Measurements from ENCODE around the gene CTSH. TPM values are rescaled to one million over a fixed set of nuclear protein-coding genes. Genes with fewer than 3 reads are reported as not detected.

CTSH gene
- total RNA-seq, 1 experiment from 2014 or later = 146 TPM

- no TSS peak for BruUV-seq (replicated peaks)
- Histone ChIP-seq H3K4me1 (ENCODE audit: insufficient read depth, low read length) (peaks cover 23% of the 10 kb centered on the region), H3K9me2 (replicated peaks; ENCODE audit: low read length) (no peaks in the 10 kb centered on the region)
Observed at GRCh38 chr15:78933823-78934654, 10.8 kb downstream of the CTSH start.

DNA sequence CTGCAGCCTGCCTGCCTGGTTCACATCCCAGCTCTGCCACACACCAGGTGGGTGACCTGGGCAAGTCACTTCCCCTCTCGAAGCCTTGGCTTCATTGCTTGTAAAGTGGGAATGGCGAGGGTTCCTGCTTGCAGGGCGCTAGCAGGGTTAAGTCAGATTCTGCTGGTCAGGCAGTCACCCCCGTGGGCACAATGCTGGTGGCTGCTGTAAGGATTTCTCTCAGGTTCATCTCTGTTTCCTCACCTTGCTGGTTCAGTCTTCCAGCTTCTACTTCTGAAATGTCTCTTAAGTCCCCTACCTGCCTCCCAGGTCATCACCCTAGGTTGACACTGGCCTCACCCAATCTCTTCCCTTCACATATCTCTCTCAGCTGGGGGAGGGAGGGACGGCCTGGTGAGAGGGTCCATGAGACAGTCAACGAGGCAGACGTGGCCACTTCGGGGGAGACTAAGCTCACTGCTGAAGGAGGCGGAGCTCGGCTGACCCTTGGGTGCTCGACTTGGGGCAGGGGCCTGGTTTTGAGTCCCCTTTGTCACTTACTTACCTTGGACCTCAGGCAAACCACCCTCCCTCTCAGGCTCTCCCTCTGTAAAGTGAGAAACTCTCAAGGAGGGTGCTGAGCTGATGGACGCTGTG is 11.5 kb downstream of the CTSH start:
- H3K27me3 ChIP-seq (ENCODE audit: low read length) = no peaks in the 10 kb centered on the region
- intact Hi-C loops (cut with micrococcal nuclease) = no loop called here
- H3K4me2 ChIP-seq (ENCODE audit: low read length) = no peak overlapping the region
- TF ChIP-seq, protein P1, sequence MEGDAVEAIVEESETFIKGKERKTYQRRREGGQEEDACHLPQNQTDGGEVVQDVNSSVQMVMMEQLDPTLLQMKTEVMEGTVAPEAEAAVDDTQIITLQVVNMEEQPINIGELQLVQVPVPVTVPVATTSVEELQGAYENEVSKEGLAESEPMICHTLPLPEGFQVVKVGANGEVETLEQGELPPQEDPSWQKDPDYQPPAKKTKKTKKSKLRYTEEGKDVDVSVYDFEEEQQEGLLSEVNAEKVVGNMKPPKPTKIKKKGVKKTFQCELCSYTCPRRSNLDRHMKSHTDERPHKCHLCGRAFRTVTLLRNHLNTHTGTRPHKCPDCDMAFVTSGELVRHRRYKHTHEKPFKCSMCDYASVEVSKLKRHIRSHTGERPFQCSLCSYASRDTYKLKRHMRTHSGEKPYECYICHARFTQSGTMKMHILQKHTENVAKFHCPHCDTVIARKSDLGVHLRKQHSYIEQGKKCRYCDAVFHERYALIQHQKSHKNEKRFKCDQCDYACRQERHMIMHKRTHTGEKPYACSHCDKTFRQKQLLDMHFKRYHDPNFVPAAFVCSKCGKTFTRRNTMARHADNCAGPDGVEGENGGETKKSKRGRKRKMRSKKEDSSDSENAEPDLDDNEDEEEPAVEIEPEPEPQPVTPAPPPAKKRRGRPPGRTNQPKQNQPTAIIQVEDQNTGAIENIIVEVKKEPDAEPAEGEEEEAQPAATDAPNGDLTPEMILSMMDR (conservative IDR thresholded peaks at IDR 0.05; ENCODE audit: low read depth, low read length) = no peak
- TF ChIP-seq EZH2 (IDR thresholded peaks at IDR 0.05; ENCODE audit: low read length, unreplicated experiment) (no peak), EZH2phosphoT487 (IDR thresholded peaks at IDR 0.05; ENCODE audit: borderline replicate concordance, low read length) (no peak)
- H3K9me2 ChIP-seq (replicated peaks; ENCODE audit: low read length) = no peaks in the 10 kb centered on the region
- no peaks in the 10 kb centered on the region for H4K20me1 ChIP-seq (ENCODE audit: low read length)
- ChIA-PET CTCF (no interaction called here), POLR2A (ENCODE audit: unreplicated experiment) (no interaction called here)
- no peaks in the 10 kb centered on the region for H3K9me3 ChIP-seq (ENCODE audit: low read length)
- DNase-seq (no peak), ATAC-seq (no peak)
- no TSS peak for BruUV-seq (replicated peaks)
- H3K4me3 ChIP-seq (ENCODE audit: low read length) = no peak overlapping the region
- H3K4me1 ChIP-seq (ENCODE audit: insufficient read depth, low read length) = peaks cover 23% of the 10 kb centered on the region
- no peaks in the 10 kb centered on the region for H3F3A ChIP-seq (ENCODE audit: low read length, unreplicated experiment)
- H3K36me3 ChIP-seq (ENCODE audit: low read depth, low read length) = no peaks in the 10 kb centered on the region; the same call in none of the 2 replicates
- H2AFZ ChIP-seq (ENCODE audit: low read length) = no peak overlapping the region
- no peak overlapping the region for H3K9ac ChIP-seq (ENCODE audit: low read length)
- no peaks in the 10 kb centered on the region for H3K79me2 ChIP-seq (ENCODE audit: low read length)
- no peak overlapping the region for H3K27ac ChIP-seq (ENCODE audit: low read length)

More at GRCh38 chr15:78933823-78934654, 10.8 kb downstream of the CTSH start:
- DNase-seq (no peak), ATAC-seq (no peak)
- H3K27ac ChIP-seq (ENCODE audit: low read length) = no peak overlapping the region
- no peaks in the 10 kb centered on the region for H3K79me2 ChIP-seq (ENCODE audit: low read length)
- H3K4me2 ChIP-seq (ENCODE audit: low read length) = no peak overlapping the region
- intact Hi-C loops (cut with micrococcal nuclease) = no loop called here
- ChIA-PET POLR2A (ENCODE audit: unreplicated experiment) (no interaction called here), CTCF (no interaction called here)
- no peaks in the 10 kb centered on the region; the same call in none of the 2 replicates for H3K36me3 ChIP-seq (ENCODE audit: low read depth, low read length)
- no peaks in the 10 kb centered on the region for H3F3A ChIP-seq (ENCODE audit: low read length, unreplicated experiment)
- no peaks in the 10 kb centered on the region for H3K9me3 ChIP-seq (ENCODE audit: low read length)
- no peak overlapping the region for H3K4me3 ChIP-seq (ENCODE audit: low read length)
- TF ChIP-seq, protein P1 (conservative IDR thresholded peaks at IDR 0.05; ENCODE audit: low read depth, low read length) = no peak
- H3K27me3 ChIP-seq (ENCODE audit: low read length) = no peaks in the 10 kb centered on the region
- H3K9ac ChIP-seq (ENCODE audit: low read length) = no peak overlapping the region
- H4K20me1 ChIP-seq (ENCODE audit: low read length) = no peaks in the 10 kb centered on the region
- no peak overlapping the region for H2AFZ ChIP-seq (ENCODE audit: low read length)

DNA sequence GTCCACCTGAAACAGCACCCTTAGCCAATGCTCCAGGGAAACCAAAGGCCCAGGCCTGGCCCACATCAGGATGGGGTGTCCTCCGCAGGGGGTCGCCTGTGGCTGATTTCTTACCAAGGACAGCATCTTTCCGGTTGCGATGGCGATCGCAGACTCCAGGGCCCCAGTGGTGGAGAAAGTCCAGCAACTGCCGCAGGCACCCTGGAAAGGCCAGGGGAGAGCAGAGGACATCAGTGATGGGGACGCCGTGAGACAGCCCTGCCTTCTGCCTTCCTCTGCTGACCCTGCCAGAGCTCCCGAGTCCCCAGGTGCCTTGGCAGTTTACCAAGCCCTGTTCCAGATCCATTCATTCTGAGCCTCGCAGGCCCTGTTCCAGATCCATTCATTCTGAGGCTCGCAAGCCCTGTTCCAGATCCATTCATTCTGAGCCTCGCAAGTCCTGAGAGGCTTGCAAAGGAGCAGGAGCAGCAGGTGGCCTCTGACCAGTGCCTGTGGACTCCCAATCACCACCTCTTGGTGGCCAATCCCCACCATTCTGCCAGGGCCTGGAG is 12.5 kb downstream of the CTSH start:
- TF ChIP-seq, protein P1 (conservative IDR thresholded peaks at IDR 0.05; ENCODE audit: low read depth, low read length) = no peak
- TF ChIP-seq EZH2phosphoT487 (IDR thresholded peaks at IDR 0.05; ENCODE audit: borderline replicate concordance, low read length) = no peak
- TF ChIP-seq EZH2 (IDR thresholded peaks at IDR 0.05; ENCODE audit: low read length, unreplicated experiment) = no peak
- intact Hi-C loops (cut with micrococcal nuclease) = no loop called here

More for the DNA sequence above, 12.5 kb downstream of the CTSH start:
- Histone ChIP-seq H4K20me1 (ENCODE audit: low read length) (no peaks in the 10 kb centered on the region), H3K36me3 (ENCODE audit: low read depth, low read length) (no peaks in the 10 kb centered on the region; the same call in none of the 2 replicates), H3F3A (ENCODE audit: low read length, unreplicated experiment) (no peaks in the 10 kb centered on the region), H3K9me3 (ENCODE audit: low read length) (no peaks in the 10 kb centered on the region), H3K9ac (ENCODE audit: low read length) (no peak overlapping the region), H2AFZ (ENCODE audit: low read length) (no peak overlapping the region), H3K79me2 (ENCODE audit: low read length) (no peaks in the 10 kb centered on the region), H3K27ac (ENCODE audit: low read length) (peak overlapping the region; percentile 98; the same call in 1 of the 2 replicates), H3K4me3 (ENCODE audit: low read length) (no peak overlapping the region), H3K27me3 (ENCODE audit: low read length) (no peaks in the 10 kb centered on the region), H3K4me1 (ENCODE audit: insufficient read depth, low read length) (peaks cover 23% of the 10 kb centered on the region), H3K9me2 (replicated peaks; ENCODE audit: low read length) (no peaks in the 10 kb centered on the region), H3K4me2 (ENCODE audit: low read length) (no peak overlapping the region)
- no TSS peak for BruUV-seq (replicated peaks)
- DNase-seq = no peak
- POLR2A ChIA-PET (ENCODE audit: unreplicated experiment) = no interaction called here
- no peak for ATAC-seq
- CTCF ChIA-PET = no interaction called here
